ENCODE measurements around the gene FRMD5.

FRMD5 gene

GRCh38 chr15:43896543-43896942, 298.5 kb downstream of the FRMD5 start:
- H3K27ac ChIP-seq = no peak overlapping the region
- TF ChIP-seq CTCF (IDR thresholded peaks at IDR 0.05) (no peak), ZFX (IDR thresholded peaks at IDR 0.05; ENCODE audit: borderline replicate concordance) (no peak)

- H3K27ac ChIP-seq = no peak overlapping the region
- no peak for TF ChIP-seq ZFX (IDR thresholded peaks at IDR 0.05; ENCODE audit: borderline replicate concordance)
- no peak for TF ChIP-seq CTCF (IDR thresholded peaks at IDR 0.05)
These were observed 299.5 kb downstream of the FRMD5 start for GRCh38 chr15:43895586-43895985.

- no peak overlapping the region for H3K27ac ChIP-seq
- TF ChIP-seq ZFX (IDR thresholded peaks at IDR 0.05; ENCODE audit: borderline replicate concordance) = no peak
- no peak for TF ChIP-seq CTCF (IDR thresholded peaks at IDR 0.05)
These were observed 301.1 kb downstream of the FRMD5 start for GRCh38 chr15:43893956-43894355.

GRCh38 chr15:43889042-43889441, 306.0 kb downstream of the FRMD5 start:
- TF ChIP-seq ZFX (IDR thresholded peaks at IDR 0.05; ENCODE audit: borderline replicate concordance) (no peak), CTCF (IDR thresholded peaks at IDR 0.05) (no peak)

GRCh38 chr15:43887901-43888300, 307.2 kb downstream of the FRMD5 start:
- TF ChIP-seq CTCF (IDR thresholded peaks at IDR 0.05) = no peak
- no peak for TF ChIP-seq ZFX (IDR thresholded peaks at IDR 0.05; ENCODE audit: borderline replicate concordance)
- H3K27ac ChIP-seq = no peak overlapping the region

More at GRCh38 chr15:43889042-43889441, 306.0 kb downstream of the FRMD5 start:
- no peak overlapping the region for H3K27ac ChIP-seq

- no peak for TF ChIP-seq CTCF (IDR thresholded peaks at IDR 0.05)
- TF ChIP-seq ZFX (IDR thresholded peaks at IDR 0.05; ENCODE audit: borderline replicate concordance) = no peak
- no peak overlapping the region for H3K27ac ChIP-seq
These were observed 308.5 kb downstream of the FRMD5 start for GRCh38 chr15:43886558-43886957.

- TF ChIP-seq ZFX (IDR thresholded peaks at IDR 0.05; ENCODE audit: borderline replicate concordance) (no peak), CTCF (IDR thresholded peaks at IDR 0.05) (no peak)
- no peak overlapping the region for H3K27ac ChIP-seq
These were observed 311.5 kb downstream of the FRMD5 start for GRCh38 chr15:43883571-43883970.
